ENCODE data around the gene SMO.
"Not testable (repeated sequence)": the region's sequence is repeated elsewhere in the genome, so short reads cannot be mapped to it uniquely, and the experiment has no call there.

The SMO gene

DNA sequence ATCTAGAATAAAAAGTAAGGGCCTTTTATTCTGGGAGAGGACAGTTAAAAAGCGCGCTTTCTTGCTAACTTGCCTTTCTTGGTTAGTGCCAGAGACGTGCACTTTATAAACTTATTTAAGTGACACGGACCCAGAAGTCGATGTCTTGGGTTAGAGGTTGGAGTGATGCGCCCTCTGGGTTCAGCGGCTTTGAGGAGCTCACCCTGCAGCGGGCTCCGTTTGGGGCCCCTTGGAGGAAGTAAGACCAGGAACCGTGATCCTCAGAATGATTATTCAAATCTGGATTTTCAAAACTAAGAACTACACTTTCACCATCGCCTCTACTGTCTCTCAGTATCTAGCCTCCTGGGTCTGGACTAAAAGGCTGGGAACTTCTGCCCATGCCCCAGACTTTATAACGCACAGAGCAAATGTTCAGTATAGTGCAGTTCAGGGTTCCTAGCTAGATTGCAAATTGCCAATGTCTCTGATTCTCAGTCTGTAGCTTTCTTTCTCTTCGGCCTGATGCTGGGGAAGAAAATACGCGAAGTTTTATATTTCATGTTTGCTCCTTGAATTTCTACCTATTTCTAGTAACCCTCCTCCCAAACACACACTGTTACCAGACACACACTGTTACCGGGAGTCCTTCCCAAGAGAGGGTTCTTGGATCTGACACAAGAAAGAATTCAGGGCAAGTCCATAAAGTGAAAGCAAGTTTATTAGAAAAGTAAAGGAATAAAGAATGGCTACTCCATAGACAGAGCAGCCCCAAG is 18.6 kb upstream of the SMO start:
- DNase-seq (ENCODE audit: low spot score), result no peak

DNA sequence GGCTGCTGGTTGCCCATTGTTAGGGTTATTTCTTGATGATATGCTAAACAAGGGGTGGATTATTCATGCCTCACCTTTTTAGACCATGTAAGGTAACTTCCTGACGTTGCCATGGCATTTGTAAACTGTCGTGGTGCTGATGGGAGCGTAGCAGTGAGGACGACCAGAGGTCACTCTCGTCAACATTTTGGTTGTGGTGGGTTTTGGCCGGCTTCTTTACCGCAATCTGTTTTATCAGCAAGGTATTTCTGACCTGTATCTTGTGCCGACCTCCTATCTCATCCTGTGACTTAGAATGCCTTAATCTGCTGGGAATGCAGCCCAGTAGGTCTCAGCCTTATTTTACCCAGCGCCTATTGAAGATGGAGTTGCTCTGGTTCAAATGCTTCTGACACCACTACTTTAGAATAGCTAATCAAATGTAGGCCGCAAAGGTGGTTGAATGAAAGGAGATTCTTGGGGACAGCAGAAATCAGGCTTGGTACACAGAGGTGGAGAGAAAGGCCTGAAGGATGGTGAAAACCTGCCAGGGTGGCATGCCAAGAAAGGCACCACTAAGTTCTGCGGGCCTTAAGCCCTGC is 17.9 kb upstream of the SMO start:
- no peak for DNase-seq (ENCODE audit: low spot score)

DNA sequence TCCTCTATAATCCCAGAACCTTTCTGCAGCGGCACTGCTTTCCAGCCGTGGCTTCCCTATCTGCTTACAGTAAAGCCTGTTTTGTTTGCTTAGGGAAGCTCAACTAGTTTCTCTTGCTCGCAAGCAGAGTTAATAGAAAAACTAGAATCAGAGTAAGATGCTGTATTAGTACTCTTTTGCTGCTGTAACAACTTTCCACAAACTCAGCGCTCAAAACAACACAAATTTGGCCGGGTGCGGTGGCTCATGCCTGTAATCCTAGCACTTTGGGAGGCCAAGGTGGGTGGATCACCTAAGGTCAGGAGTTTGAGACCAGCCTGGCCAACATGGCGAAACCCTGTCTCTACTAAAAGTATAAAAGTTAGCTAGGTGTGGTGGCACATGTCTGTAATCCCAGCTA is 14.6 kb upstream of the SMO start:
- DNase-seq (ENCODE audit: low spot score), result not testable (repeated sequence)

DNA sequence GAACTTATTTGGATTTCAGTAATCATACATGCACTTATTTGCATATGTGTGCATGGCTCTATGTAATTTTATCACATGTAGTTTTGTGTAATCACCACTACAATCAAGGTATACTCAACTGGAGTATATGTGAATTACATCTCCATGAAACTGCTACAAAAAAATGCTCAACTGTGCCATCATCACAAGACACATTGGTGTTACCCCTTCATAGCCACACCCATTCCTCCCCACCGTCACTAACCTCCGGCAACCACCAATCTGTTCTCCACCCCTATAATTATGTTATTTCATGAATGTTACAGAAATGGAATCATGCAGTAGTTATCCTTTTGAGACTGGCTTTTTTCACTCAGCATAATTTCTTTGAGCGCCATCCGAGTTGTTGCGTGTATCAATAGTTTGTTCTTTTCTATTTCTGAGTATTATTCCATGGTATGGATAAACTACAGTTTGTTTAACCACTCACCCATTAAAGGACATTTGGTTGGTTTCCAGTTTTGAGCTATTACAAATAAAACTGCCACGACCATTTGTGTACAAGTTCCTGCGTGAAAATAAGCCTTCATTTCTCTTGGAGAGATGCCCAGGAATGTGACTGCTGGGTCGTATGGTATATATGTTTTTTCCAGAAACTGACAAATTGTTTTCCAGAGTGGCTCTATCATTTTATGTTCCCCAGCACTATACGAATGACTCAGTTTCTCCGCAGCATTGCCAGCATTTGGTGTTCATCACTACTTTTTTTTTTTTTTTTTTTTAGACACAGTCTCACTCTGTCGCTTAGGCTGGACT is 11.3 kb upstream of the SMO start:
- DNase-seq (ENCODE audit: low spot score), result no peak

DNA sequence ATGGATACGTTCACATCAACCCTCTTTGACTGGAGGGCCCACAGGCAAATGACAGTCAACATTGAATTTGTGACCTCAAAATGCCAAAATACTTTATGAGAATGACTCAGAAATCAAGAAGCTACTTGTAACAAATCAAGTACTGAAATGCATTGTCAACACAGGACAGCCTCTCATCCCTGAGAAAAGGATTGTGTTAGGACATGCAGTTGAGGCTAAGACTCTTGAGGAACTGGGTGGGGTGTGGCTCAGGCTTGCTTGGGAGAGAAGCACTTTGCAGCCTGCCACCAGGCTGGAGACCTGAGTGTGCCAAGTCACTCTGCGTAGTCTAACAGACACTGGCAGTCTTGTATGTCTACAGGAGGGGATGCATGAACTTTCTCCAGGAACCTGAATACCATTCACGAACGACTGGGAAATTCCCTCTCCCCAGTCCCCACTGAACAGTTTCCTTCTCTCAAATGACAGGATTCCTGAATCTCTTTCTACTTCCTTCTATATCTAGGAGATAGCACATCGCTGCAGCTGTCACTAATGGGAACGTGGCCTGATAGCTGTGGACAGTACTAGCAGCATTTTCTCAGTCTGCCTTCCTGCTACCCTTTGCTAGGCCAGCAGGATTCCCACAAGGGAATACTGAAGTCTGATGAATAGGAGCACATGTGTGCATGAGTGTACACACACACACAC is 3.3 kb upstream of the SMO start:
- no peak for DNase-seq (ENCODE audit: low spot score)

DNA sequence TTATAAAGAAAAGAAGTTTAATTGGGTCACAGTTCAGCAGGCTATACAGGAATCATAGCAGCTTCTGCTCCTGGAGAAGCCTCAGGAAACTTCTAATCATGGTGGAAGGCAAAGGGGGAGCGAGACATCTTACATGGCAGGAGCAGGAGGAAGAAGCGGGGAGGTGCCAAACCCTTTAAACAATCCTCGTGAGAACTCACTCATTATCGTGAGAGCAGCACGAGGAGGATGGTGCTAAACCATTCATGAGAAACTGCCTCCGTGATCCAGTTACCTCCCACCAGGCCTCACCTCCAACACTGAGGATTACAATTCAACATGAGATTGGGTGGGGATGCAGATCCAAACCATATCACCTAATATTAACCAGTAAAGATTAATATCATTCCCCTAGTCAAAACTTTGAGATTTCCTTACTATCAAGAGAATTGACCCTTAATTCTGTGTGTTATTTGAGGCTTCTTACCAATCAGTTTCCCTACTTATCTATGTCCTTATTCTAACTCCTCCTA is 1.6 kb upstream of the SMO start:
- DNase-seq (ENCODE audit: low spot score), result no peak

DNA sequence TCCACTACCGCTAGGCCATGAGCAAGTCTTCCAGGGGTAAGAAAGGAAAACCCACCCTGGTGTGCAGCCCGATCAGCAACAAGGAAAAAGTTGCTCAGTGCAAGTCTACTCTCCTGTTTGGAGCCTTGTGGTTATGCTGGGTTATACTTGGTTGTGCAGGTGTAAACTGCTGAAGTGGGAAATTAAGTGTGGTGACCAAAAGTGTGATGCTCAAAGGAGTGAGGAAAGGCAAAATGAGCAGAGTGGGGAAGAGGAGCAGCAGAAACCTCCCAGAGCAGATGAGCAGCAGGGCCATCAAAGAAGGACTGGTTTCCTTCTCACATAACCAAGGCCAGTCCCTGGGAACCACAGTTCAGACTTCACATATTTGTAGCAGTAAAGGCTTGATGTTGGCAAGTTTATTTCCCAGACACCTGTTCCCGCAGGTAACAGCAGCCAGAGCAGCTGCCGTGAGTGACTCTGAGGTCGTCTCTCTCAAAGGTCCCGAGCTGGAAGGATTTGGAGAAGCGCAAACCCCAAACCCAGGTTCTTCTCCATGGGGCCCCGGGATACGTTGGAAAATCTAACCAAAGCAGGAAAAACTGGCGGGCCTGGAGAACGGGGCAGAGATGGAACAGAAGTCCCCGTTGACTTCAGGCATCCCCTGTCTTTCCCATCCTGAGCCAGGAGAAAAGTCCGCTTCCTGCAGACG is 607 bp upstream of the SMO start:
- no peak for DNase-seq (ENCODE audit: low spot score)

DNA sequence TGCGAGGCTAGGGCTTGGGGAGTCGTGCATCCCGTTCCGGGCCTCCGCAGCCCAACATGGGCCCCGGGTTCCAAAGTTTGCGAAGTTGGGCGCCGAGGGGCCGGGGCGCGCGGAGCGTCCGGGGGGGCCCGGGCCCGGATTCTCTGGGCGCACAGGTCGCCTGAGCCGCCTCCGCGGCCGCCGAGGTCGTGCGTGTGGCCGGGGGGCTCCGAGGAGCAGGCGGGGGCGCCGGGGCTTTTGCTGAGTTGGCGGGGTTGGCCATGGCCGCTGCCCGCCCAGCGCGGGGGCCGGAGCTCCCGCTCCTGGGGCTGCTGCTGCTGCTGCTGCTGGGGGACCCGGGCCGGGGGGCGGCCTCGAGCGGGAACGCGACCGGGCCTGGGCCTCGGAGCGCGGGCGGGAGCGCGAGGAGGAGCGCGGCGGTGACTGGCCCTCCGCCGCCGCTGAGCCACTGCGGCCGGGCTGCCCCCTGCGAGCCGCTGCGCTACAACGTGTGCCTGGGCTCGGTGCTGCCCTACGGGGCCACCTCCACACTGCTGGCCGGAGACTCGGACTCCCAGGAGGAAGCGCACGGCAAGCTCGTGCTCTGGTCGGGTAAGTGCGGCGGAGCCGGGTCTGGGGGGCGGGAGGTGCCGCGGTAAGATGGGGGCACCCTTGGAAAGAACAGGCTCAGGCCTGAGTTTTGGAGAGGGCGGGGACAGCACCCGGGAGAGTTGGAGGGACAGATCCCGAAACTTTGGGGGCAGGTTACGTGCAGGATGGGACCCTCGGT is 643 bp downstream of the SMO start:
- DNase-seq (ENCODE audit: low spot score), result no peak

DNA sequence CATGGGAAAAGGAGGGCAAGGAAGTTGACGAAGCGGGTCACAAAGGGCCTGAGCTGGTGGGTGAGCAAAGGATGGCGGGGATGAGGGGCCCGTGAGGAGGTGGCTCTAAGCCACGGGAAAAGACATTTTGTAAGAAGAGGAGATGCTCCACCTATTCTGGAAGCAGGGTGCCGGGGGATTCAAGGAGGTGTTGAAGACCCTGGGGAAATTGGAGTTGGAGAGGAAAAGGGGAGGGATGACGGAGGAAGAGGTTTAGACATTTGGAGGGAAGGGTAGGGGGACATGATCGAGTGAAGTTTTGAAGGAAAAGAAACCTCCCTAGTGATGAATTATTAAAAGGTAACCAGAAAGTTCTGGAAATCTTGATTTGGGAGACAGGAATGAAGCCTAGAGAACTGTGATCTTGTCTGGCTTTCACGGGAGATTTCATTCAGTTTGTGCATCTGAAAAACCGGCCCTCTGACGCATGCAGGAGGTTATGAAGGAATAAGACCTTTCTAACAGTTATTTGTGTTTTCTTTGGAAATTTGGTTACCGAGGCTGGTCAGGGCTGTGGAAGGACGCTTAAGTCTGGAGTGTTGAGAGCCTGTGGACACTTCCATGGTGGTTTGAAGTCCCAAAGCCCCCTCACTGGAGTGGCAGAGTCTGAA is 1.4 kb downstream of the SMO start:
- DNase-seq (ENCODE audit: low spot score), result no peak

DNA sequence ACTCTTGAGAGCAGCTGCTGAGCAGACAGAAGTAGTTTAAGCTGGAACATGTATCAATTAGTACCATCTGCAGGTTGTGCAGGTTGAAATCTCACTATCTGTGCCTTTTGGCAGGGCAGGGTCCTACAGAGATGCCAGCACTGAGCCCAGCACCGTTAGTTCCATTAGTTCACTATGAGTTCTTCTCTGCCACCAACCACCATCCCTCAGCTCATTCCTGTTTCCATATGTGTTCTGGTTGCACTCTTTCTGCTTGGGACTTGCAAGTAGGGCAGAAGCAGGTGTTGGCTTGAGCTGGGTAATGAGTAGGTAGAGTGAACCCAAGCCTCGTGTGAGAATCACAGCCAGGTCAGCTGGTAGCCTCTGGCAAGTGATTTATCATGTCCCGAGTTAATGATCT is 2.8 kb downstream of the SMO start:
- no peak for DNase-seq (ENCODE audit: low spot score)

DNA sequence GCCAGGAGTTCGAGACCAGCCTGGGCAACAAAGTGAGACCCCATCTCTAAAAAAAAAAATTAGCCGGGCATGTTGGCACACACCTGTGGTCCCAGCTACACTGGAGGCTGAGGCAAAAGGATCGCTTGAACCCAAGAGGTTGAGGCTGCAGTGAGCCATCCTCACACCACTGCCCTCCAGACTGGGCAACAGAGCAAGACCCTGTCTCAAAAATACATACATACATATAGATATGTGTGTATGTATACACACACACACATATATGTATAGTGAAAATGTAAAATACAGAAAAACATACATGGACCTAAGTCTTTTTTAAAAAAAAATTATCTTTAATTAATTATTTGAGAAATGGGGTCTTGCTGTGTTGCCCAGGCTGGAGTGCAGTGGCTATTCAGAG is 5.5 kb downstream of the SMO start:
- DNase-seq (ENCODE audit: low spot score), result no peak

DNA sequence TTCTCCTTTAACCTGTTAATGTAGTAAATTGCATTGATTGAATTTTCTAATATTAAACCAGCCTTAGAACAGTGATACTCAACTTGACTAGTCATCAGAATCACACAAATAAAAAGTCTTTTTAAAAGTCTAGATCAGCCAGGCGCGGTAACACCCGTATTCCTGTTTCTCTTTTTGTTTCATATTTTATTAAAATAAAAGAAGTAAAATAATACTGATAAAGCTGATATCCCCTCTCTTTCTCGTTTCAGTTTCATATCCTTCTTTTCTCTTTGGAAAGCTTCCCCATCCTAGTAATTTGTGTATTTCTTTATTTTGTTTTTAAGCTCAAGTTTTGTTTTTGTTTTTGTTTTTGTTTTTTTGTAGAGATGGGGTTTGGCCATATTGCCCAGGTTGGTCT is 9.3 kb downstream of the SMO start:
- no peak for DNase-seq (ENCODE audit: low spot score)

DNA sequence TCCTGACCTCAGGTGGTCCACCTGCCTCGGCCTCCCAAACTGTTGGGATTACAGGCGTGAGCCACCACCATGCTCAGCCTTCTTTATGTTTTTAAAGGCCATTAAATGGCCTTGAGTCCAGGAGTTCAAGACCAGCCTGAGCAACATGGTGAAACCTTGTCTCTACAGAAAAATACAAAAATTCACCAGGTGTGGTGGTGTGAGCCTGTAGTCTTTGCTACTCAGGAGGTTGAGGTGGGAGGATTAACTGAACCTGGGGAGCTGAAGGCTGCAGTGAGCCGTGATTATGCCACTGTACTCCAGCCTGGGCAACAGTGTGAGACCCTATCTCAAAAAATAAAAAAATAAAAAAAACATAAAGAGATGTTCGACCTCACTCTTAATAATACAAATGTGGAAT is 11.0 kb downstream of the SMO start:
- no peak for DNase-seq (ENCODE audit: low spot score)

- DNase-seq (ENCODE audit: low spot score), result no peak
Observed at GRCh38 chr7:129202058-129202777, 13.8 kb downstream of the SMO start.

DNA sequence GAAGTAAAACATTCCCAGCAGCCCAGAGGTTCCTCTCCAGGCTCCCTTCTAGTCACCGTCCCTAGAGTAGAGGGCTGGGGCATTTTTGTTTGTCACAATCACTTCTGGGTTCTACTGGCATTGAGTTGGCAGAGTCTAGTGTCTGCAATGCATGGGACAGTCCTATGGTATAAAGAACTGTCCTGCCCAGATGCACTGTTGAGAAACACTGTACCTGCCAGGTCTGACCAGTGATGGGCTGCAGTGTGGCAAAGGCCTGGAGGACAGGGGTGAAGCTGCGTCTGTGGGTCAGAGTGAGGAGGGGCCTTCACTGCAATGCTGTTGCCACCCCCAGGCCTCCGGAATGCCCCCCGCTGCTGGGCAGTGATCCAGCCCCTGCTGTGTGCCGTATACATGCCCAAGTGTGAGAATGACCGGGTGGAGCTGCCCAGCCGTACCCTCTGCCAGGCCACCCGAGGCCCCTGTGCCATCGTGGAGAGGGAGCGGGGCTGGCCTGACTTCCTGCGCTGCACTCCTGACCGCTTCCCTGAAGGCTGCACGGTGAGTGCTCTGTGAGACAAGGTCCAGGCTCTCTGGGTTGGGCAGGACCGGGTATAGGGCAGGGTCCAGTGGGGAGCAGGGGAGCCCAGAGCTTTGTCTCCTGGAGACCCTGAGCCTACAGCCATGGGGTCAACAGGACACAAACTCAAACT is 14.8 kb downstream of the SMO start:
- no peak for DNase-seq (ENCODE audit: low spot score)

DNA sequence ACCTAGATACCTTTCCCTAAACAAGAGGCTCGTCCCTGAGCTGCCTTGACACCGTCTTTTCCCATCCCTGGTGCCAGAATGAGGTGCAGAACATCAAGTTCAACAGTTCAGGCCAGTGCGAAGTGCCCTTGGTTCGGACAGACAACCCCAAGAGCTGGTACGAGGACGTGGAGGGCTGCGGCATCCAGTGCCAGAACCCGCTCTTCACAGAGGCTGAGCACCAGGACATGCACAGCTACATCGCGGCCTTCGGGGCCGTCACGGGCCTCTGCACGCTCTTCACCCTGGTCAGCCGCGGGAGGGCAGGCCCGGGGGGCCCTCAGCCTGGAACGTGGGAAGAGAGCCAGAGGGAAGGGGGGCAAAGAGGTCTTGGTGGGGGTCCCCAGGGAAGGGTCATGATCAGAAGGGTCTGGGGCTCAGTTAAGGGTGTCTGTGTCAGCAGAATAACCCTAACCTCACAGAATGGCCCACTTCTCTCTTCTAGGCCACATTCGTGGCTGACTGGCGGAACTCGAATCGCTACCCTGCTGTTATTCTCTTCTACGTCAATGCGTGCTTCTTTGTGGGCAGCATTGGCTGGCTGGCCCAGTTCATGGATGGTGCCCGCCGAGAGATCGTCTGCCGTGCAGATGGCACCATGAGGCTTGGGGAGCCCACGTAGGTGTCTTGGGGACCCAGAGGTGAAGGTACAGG is 16.8 kb downstream of the SMO start:
- no peak for DNase-seq (ENCODE audit: low spot score)

DNA sequence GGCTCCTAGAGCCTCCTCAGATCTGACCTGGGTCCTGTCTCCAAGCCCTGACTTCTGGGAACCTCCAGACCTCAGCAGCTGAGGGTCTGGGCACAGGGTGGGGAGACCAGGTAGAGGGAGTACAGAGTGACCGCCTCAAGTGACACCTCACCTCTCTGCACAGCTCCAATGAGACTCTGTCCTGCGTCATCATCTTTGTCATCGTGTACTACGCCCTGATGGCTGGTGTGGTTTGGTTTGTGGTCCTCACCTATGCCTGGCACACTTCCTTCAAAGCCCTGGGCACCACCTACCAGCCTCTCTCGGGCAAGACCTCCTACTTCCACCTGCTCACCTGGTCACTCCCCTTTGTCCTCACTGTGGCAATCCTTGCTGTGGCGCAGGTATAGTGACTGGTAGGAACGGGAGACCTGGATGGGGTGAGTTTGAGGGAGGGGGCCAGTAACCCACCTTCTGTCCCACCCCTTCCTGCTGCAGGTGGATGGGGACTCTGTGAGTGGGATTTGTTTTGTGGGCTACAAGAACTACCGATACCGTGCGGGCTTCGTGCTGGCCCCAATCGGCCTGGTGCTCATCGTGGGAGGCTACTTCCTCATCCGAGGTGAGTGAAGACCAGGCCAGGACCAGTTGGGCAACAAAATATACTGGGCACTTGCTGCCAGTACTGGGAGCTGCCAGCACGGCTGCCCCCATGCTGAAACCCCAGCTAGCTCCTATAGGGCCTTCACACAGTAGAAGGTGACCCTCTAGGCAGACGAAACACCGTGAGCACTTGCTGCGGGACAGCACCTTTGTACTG is 17.8 kb downstream of the SMO start:
- no peak for DNase-seq (ENCODE audit: low spot score)

DNA sequence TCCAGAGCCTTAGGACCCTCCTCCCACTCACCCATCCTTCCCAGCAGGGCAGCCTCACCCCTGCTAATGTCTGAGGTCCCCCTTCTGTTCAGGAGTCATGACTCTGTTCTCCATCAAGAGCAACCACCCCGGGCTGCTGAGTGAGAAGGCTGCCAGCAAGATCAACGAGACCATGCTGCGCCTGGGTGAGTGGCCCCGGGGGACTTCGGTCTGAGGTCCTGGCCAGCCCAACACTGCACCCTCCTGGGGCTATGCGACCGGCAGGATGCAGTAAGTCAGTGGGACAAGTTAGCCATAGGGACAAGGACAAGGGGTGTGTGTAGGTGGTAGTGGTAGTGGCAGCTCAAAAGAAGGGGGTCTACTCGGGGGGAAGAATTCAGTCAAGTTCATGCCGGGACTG is 20.2 kb downstream of the SMO start:
- no peak for DNase-seq (ENCODE audit: low spot score)

All from kidney capillary endothelial cell (primary cell).